NCI-H146 treated with DMSO at 0.1 percent for 48 hours (cell line): ENCODE results near the gene TMED4.

Experiments used
- DNase-seq: peaks from one replicate; lab custom pipeline; 2025; ENCODE audit not compliant: unreplicated experiment; lab: John Stamatoyannopoulos, UW

The TMED4 gene

DNA sequence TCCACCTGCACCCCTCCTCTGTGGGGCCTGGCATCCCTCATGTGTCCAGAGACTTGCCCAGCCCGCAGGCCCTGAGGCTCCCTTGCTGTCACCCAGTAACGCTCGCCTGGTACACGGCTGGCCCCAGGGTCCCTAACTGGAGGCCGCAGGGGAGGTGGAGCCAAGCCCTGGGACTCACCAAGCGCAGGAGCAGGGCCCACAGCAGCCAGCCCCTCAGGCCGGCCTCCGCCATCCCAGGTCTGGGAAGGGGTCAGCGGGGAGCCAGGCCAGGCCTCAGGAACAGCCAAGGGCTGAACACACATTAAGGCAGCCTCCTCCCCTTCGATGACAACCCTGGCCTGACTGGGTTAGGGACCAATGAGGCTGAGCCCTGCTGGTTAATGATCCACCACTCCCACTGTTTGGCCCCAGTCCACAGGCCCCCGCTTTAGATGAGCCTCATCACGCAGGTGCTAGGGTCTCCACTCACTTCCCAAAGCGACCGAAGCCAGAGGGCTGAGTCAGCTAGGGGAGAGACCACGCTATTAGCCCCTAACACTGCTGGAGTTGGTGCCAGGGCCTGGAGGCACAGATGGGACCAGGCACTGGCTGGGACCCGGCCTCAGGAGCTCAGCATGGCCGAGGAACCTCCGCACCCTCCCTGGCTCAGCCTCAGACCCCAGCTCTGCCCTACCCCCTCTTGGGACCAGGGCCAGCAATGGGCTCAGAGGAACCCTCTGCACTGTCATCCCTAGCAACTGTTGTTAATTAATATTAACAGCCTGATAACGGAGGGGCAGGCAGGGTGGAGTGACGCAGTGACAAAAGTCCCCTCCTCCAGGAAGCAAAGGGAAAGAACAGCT lies 40.8 kb downstream of the TMED4 start, which contains the start of gene NPC1L1:
Gene NPC1L1, minus strand, starts transcription at position 303 of the 842 bp plus-strand sequence. Its CDS starts 71 bp downstream, at position 232.
- DNase-seq, result no peak

- no peak for DNase-seq
Measured at GRCh38 chr7:44540592-44541027, 41.4 kb downstream of the TMED4 start.

GRCh38 chr7:44539669-44540506 lies 42.1 kb downstream of the TMED4 start:
- DNase-seq, result no peak

DNA sequence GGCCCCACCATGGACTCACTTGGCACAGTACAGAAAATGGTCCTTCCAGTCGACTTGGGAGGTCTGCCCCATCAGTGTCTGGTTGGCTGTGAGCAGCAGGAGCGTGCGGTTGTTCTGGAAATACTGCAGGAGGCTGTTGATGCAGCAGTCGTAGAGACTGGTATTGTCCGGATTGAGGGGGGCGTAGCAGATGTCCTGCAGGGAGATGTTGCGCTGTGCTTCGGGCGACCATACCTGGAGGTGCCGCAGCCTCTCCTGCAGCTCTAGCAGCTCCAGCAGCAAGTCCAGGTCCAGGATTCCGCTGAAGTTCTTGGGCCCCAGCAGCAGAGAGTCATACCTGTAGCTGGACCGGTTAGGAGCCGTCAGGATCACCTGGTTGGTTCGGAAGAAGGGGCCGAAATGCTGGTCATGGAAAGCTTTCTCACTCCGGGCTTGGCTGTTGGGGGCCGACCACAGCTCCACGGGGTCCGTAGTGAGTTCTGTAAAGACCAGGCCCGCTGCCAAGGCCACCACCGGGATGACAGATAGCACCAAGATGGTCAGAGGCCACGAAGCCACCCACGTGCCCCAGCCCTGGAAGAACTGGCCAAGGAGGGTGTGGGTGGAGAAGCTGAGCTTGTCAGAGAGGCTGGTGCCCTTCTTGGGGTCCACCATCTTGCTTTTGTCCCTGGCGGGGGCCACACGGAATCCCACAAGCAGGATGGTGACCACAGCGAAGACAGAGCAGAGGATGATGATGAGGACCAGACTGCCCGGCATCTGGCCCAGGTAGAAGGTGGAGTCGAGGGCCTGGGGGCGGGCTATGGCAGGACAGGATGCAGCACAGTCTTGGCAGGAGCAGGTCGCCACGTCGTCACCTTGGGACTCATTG lies 43.0 kb downstream of the TMED4 start:
- DNase-seq, result no peak

GRCh38 chr7:44538093-44538797 lies 43.8 kb downstream of the TMED4 start:
- no peak for DNase-seq

DNA sequence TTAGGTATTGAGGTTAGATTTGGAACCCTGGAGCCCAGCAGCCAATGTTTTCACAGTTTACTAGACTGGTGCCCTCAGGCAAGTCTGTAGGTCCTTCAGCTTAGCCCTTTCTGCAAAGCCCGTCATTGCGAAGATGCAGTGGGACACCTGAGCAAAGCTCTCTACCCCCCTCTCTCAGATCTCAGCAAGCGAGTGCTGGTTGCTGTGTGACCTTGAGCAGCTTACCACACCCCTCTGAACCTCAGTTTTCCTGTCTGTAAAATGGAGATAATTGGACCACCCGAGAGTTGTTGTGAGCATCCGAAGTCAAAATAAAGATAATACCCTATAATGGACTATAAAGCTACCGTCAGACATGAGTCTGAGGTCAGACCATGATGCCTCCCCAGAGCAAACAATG lies 44.6 kb downstream of the TMED4 start:
- no peak for DNase-seq

DNA sequence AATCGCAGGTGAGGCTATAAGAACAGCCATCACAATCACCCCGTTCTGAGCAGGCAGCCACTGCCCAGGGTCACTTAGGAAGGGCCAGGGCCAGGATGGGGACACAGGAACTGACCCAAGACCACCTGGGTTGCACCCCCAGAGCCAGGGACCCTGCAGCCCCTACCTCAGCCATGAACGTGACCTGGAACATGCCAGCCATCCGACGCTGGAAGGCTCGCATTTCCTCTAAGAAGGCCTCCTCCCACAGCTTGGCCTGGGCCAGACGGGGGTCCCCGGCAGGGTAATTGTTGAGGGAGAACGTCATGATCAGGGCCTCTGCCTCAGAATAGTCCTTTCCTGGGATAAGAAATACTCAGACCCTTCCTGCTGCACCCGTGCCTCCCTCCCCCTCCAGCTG lies 45.9 kb downstream of the TMED4 start:
- DNase-seq, result no peak

DNA sequence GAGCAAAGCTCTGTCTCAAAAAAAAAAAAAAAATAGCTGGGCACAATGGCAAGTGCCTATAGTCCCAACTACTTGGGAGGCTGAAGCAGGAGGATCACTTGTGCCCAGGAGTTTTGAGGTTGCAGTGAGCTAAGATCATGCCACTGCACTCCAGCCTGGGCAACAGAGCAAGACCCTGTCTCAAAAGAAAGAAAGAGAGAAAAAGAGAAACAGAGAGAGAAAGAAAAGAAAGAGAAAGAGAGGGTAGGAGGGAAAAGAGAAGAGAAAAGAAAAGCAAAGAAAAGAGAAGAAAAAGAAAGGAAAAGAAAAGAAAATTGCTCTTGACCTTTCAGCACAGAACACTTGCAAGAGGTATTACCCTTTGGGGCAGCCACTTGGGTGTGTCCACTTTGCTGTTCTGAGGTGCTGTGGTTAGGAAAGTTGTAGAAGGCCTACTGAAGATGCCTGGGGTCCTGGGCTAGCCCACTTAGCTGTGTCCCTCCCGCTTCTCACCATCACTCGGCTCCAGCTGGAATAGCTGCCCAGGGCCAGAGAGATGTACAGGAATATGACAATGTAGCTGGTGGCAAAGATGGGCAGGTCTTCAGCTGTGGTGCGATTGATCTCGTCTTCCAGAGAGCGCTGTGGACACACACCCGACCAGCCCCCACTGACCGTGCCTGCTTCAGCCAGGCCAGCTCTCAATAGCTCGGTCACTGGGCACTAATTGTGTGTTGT lies 46.5 kb downstream of the TMED4 start:
- no peak for DNase-seq

GRCh38 chr7:44534501-44534900 lies 47.5 kb downstream of the TMED4 start:
- DNase-seq, result peak; percentile 46

- no peak for DNase-seq
Measured at GRCh38 chr7:44534087-44534486, 47.9 kb downstream of the TMED4 start.

DNA sequence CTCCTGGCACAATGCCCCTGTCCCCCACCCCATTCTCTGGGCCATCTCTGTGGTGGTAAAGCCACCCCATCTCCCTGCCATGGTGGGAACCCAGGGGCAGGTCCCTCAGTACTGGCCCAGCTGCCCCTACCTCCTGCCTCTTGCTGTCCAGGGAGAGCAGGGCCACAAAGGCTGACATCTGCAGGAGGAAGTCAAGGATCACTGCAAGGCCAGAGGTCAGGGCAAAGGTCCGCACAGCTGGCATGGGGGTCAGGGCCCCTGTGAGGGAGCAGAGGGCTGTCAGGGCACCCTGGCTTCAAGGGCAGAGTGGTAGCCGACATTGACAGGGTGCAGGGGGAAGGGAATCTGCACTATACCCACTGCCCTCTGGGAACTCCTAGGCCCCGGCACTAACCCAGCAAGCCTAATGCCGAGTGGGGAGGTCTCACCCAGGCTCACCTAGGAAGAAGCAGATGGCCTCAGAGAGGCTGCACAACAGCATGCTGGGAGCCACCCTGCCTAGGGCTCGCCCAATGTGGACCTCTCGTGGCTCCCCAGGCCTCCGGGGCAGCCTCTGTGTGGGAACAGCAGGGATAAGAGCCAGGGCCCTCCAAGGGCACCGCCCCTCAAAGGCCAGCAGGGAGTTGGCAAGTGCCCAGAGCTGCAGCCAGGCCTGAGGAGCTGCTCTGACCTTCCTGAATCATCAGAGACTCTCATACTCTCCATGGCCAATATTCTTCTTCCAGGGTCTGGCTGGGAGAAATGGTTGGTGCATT lies 48.6 kb downstream of the TMED4 start:
- no peak for DNase-seq

DNA sequence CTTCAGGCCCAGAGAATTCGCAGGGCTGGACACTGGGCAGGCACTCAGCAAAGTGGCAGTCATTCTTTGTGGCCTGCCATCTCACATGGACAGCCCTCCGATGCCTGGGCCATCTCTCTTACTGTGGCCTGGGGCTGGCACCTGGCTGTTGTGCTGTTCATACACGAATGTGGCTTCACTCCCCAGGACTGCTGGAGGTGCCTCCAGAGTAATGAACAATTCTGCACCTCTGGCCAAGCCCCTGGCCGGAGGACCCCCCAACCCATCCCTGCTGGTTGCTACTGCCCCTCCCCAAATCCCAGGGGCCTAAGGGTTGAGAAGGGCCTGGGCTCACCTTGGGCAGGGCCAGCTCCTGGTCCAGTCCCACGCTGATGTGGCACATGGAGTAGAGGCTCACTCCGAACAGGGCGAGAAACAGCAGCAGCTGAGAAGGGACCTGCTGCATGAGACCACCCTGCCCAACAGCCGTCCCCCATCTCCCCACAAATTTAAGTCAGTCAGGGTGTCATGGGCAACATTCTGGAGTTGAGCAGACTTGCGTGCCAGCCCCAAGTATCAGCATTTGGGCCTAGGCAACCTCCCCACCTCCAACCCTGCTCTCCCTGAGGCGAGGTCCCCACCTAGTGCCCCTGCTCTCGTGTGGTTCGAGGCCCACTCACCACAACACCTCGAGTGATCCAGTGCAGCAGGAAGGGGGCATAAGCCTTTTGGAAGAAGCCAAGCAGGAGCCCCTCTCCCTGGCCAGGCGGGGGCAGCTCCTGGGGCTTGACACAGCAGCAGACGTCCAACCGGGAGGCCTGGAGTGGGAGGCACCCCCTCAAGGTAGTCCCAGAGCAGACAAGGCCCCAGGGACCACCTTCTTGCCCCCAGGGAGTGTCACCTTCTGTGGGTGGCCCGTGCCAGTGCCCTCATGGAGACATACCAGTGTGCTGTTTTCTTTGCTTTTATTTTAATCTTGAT lies 50.3 kb downstream of the TMED4 start:
- DNase-seq, result no peak

GRCh38 chr7:44530990-44531389 lies 51.0 kb downstream of the TMED4 start:
- DNase-seq, result no peak
